ENCODE measurements around the gene SLC25A42.
A peak's percentile ranks its signal among the peaks of the same experiment; 100 is the strongest.
"Not testable (repeated sequence)": the region's sequence is repeated elsewhere in the genome, so short reads cannot be mapped to it uniquely, and the experiment has no call there.

The SLC25A42 gene

GRCh38 chr19:19105365-19106055 lies 41.7 kb downstream of the SLC25A42 start:
- no peak for DNase-seq (ENCODE audit: low spot score)

- DNase-seq (ENCODE audit: low spot score) = no peak
Observed at GRCh38 chr19:19106056-19106551, 42.3 kb downstream of the SLC25A42 start.

GRCh38 chr19:19106938-19107337 lies 43.1 kb downstream of the SLC25A42 start:
- not testable (repeated sequence) for DNase-seq (ENCODE audit: low spot score)

- DNase-seq (ENCODE audit: low spot score) = no peak
Observed at GRCh38 chr19:19107654-19108053, 43.9 kb downstream of the SLC25A42 start.

GRCh38 chr19:19109601-19110000 lies 45.8 kb downstream of the SLC25A42 start:
- DNase-seq (ENCODE audit: low spot score) = no peak

GRCh38 chr19:19110410-19111135 lies 46.8 kb downstream of the SLC25A42 start:
- DNase-seq (ENCODE audit: low spot score) = no peak

- DNase-seq (ENCODE audit: low spot score) = no peak
Observed at GRCh38 chr19:19111136-19111835, 47.5 kb downstream of the SLC25A42 start.

- no peak for DNase-seq (ENCODE audit: low spot score)
Observed at GRCh38 chr19:19111967-19112580, 48.3 kb downstream of the SLC25A42 start.

GRCh38 chr19:19113040-19113626 lies 49.3 kb downstream of the SLC25A42 start:
- DNase-seq (ENCODE audit: low spot score) = peak; percentile 40

- no peak for DNase-seq (ENCODE audit: low spot score)
Observed at GRCh38 chr19:19115954-19116353, 52.2 kb downstream of the SLC25A42 start.

- DNase-seq (ENCODE audit: low spot score) = no peak
Observed at GRCh38 chr19:19119325-19120237, 55.8 kb downstream of the SLC25A42 start.

GRCh38 chr19:19120308-19121231 lies 56.8 kb downstream of the SLC25A42 start:
- DNase-seq (ENCODE audit: low spot score) = peak; percentile 49

- DNase-seq (ENCODE audit: low spot score) = no peak
Observed at GRCh38 chr19:19121371-19121770, 57.6 kb downstream of the SLC25A42 start.

GRCh38 chr19:19122902-19123301 lies 59.1 kb downstream of the SLC25A42 start:
- no peak for DNase-seq (ENCODE audit: low spot score)

GRCh38 chr19:19123386-19123785 lies 59.6 kb downstream of the SLC25A42 start:
- DNase-seq (ENCODE audit: low spot score) = no peak

GRCh38 chr19:19126102-19126501 lies 62.3 kb downstream of the SLC25A42 start:
- DNase-seq (ENCODE audit: low spot score) = no peak

GRCh38 chr19:19131989-19132388 lies 68.2 kb downstream of the SLC25A42 start:
- DNase-seq (ENCODE audit: low spot score) = no peak

GRCh38 chr19:19132912-19133311 lies 69.1 kb downstream of the SLC25A42 start:
- DNase-seq (ENCODE audit: low spot score) = no peak

GRCh38 chr19:19133985-19134384 lies 70.2 kb downstream of the SLC25A42 start:
- no peak for DNase-seq (ENCODE audit: low spot score)

- no peak for DNase-seq (ENCODE audit: low spot score)
Observed at GRCh38 chr19:19134687-19135158, 70.9 kb downstream of the SLC25A42 start.
